DND-41 (cell line): Measurements from ENCODE around the gene PSENEN.

Experiments used
- ATAC-seq: fragments of 200-7000 bp; cut with Tn5 transposase; 3 replicates; pipeline ENCODE4 v1.9.1; 2021; ENCODE audit warnings: low read depth; ENCODE audit not compliant: insufficient read depth
- DNase-seq: peaks from one replicate; pipeline ENCODE4 v3.0.0-alpha.2; 2020
- H2AFZ ChIP-seq: 2 replicates; pipeline ENCODE4 v1.6.0; 2012; ENCODE audit warnings: low read depth, low read length
- H3K27ac ChIP-seq: 2 replicates; pipeline ENCODE4 v1.5.1; 2012; ENCODE audit warnings: low read length, inconsistent platforms
- H3K27me3 ChIP-seq: fragments of 200-600 bp; sonication (generic); 2 replicates; pipeline ENCODE4 v1.6.0; 2012; ENCODE audit warnings: low read length, mild to moderate bottlenecking, inconsistent platforms; ENCODE audit not compliant: insufficient read depth, poor library complexity
- H3K36me3 ChIP-seq: 2 replicates; pipeline ENCODE4 v1.5.1; 2012; ENCODE audit warnings: low read length, inconsistent platforms; ENCODE audit not compliant: insufficient read depth
- H3K4me1 ChIP-seq: 2 replicates; pipeline ENCODE4 v1.5.1; 2012; ENCODE audit warnings: mild to moderate bottlenecking, low read length; ENCODE audit not compliant: insufficient read depth
- H3K4me2 ChIP-seq: 2 replicates; pipeline ENCODE4 v1.6.0; 2012; ENCODE audit warnings: mild to moderate bottlenecking, moderate library complexity, low read length, inconsistent platforms; ENCODE audit not compliant: insufficient read depth
- H3K4me3 ChIP-seq, 2 experiments: fragments of 200-600 bp in 1 of 2; shearing (Covaris generic) in 1 of 2; 2 replicates each; pipeline ENCODE4 v1.5.1; 2012 to 2016; ENCODE audit warnings: inconsistent platforms in 2 of 2, low read length in 2 of 2, mild to moderate bottlenecking in 2 of 2, low read depth in 1 of 2, moderate library complexity in 1 of 2
- H3K79me2 ChIP-seq: 2 replicates; pipeline ENCODE4 v1.6.0; 2012; ENCODE audit warnings: low read length, inconsistent platforms; ENCODE audit not compliant: insufficient read depth
- H3K9ac ChIP-seq: 2 replicates; pipeline ENCODE4 v1.6.0; 2012; ENCODE audit warnings: low read depth, mild to moderate bottlenecking, inconsistent platforms, low read length, moderate library complexity
- H3K9me3 ChIP-seq: 2 replicates; pipeline ENCODE4 v1.5.1; 2012; ENCODE audit warnings: low read length, moderate library complexity, mild to moderate bottlenecking, inconsistent platforms; ENCODE audit not compliant: insufficient read depth, severe bottlenecking
- H4K20me1 ChIP-seq: 2 replicates; pipeline ENCODE4 v1.6.0; 2012; ENCODE audit warnings: low read length; ENCODE audit not compliant: insufficient read depth
- EZH2 ChIP-seq: IDR thresholded peaks from 3 replicates; pipeline ENCODE4 v1.6.1; 2012; ENCODE audit warnings: borderline replicate concordance, low read depth, mild to moderate bottlenecking, moderate library complexity, low read length, inconsistent platforms; ENCODE audit not compliant: severe bottlenecking
- TF ChIP-seq, protein P1 (sequence below): IDR thresholded peaks from 2 replicates; pipeline ENCODE4 v1.5.1; 2012; ENCODE audit warnings: borderline replicate concordance, low read length, moderate library complexity, mild to moderate bottlenecking; ENCODE audit not compliant: poor library complexity, severe bottlenecking; ENCODE audit errors: extremely low read depth

The PSENEN gene

DNA sequence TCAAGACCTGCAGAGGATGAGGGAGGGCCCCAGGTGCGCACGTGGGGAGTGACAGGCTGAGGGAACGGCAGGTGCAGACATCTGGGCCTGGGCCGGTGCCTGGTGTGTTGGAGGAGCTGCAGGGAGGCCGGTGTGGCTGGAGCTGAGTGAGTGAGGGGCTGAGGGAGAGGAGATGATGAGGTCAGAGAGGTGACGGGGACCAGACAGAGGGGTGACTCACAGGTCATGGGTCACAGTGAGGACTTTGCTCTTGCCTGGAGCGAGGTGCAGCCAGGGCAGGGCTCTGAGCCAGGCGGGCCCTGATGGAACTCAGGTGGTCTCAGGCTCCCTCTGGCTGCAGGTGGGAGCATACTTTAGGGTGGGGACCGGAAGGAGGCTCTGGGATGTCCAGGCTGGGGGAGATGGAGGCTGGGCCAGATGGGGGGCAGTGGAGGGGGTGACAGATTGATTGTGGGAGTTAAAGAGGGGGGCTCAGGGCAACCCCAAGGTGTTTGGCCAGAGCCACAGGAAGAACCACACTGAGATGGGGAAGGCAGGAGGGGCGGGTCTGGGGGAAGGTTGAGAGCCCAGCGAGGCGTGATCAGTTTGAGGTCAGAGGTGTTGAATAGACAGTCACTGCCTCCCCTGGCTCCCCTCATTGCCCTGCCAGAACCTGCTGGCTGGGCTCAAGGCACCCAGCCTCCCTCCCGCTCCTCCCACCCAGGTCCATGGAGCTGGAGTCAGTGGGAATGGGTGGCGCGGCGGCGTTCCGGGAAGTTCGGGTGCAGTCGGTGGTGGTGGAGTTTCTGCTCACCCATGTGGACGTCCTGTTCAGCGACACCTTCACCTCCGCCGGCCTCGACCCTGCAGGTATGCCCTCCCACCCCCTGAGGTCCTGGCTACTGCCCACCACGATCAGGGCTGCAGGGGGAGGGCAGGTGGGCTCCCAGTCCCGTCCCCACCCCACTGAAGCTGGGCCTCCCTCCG, 38.3 kb downstream of the PSENEN start:
- no peak overlapping the region for H2AFZ ChIP-seq
- no peaks in the 10 kb centered on the region for H3K9me3 ChIP-seq
- peaks cover 8% of the 10 kb centered on the region for H3K79me2 ChIP-seq
- no peaks in the 10 kb centered on the region for H3K27me3 ChIP-seq
- TF ChIP-seq, protein P1, sequence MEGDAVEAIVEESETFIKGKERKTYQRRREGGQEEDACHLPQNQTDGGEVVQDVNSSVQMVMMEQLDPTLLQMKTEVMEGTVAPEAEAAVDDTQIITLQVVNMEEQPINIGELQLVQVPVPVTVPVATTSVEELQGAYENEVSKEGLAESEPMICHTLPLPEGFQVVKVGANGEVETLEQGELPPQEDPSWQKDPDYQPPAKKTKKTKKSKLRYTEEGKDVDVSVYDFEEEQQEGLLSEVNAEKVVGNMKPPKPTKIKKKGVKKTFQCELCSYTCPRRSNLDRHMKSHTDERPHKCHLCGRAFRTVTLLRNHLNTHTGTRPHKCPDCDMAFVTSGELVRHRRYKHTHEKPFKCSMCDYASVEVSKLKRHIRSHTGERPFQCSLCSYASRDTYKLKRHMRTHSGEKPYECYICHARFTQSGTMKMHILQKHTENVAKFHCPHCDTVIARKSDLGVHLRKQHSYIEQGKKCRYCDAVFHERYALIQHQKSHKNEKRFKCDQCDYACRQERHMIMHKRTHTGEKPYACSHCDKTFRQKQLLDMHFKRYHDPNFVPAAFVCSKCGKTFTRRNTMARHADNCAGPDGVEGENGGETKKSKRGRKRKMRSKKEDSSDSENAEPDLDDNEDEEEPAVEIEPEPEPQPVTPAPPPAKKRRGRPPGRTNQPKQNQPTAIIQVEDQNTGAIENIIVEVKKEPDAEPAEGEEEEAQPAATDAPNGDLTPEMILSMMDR: peak; percentile 15
- no peak for TF ChIP-seq EZH2
- no peak overlapping the region for H3K27ac ChIP-seq
- no peak overlapping the region for H3K9ac ChIP-seq
- H3K36me3 ChIP-seq: peaks cover 74% of the 10 kb centered on the region
- H3K4me3 ChIP-seq: no peak overlapping the region
- no peaks in the 10 kb centered on the region for H3K4me1 ChIP-seq
- H4K20me1 ChIP-seq: peaks cover 24% of the 10 kb centered on the region
- ATAC-seq: no peak
- no peak overlapping the region for H3K4me2 ChIP-seq
- no peak for DNase-seq

- Histone ChIP-seq H2AFZ (no peak overlapping the region), H3K9me3 (no peaks in the 10 kb centered on the region), H3K79me2 (peaks cover 3% of the 10 kb centered on the region; the same call in 1 of the 2 replicates), H4K20me1 (peaks cover 20% of the 10 kb centered on the region), H3K4me1 (no peaks in the 10 kb centered on the region), H3K4me3 (no peak overlapping the region), H3K4me2 (no peak overlapping the region), H3K9ac (no peak overlapping the region), H3K27me3 (no peaks in the 10 kb centered on the region), H3K36me3 (peaks cover 64% of the 10 kb centered on the region), H3K27ac (no peak overlapping the region)
- ATAC-seq: no peak
- no peak for DNase-seq
- TF ChIP-seq, protein P1: no peak
- no peak for TF ChIP-seq EZH2
Observed at GRCh38 chr19:35784503-35785338, 39.3 kb downstream of the PSENEN start.

DNA sequence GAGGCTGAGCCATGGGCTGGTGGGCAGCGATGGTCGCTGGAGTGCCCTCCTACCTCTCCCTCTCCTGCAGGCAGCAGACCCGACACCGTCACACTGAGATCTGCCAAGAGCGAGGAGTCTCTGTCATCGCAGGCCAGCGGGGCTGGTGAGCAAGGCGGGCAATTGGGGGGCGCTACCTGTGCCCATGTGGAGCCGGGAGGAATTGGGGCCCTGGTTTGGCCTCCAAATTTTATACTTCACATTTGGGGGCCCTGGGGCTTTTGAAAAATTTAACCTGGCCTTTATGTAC, 39.8 kb downstream of the PSENEN start:
- Histone ChIP-seq H3K27me3 (no peaks in the 10 kb centered on the region), H3K4me3 (no peak overlapping the region), H3K4me1 (no peaks in the 10 kb centered on the region), H3K4me2 (no peak overlapping the region), H3K9ac (no peak overlapping the region), H3K36me3 (peaks cover 59% of the 10 kb centered on the region), H4K20me1 (peaks cover 17% of the 10 kb centered on the region), H2AFZ (no peak overlapping the region), H3K79me2 (no peaks in the 10 kb centered on the region), H3K27ac (no peak overlapping the region), H3K9me3 (no peaks in the 10 kb centered on the region)
- TF ChIP-seq EZH2: no peak
- TF ChIP-seq, protein P1: no peak
- ATAC-seq (no peak), DNase-seq (no peak)
